Neuronal stem cell (in vitro differentiated cells): Measurements from ENCODE around the gene TXNDC17. TPM values are rescaled to one million over a fixed set of nuclear protein-coding genes. Genes with fewer than 3 reads are reported as not detected.
"Not testable (repeated sequence)": the region's sequence is repeated elsewhere in the genome, so short reads cannot be mapped to it uniquely, and the experiment has no call there.

Experiments used
- DNase-seq: peaks from one replicate; pipeline ENCODE4 v3.0.0-alpha.2; 2013; ENCODE audit warnings: low spot score
- H2AFZ ChIP-seq: one replicate; pipeline ENCODE4 v1.6.1; 2013; ENCODE audit warnings: mild to moderate bottlenecking, low read length, inconsistent platforms
- H2AK5ac ChIP-seq: 2 replicates; pipeline ENCODE4 v1.6.1; 2013; ENCODE audit warnings: low read depth, mild to moderate bottlenecking, inconsistent platforms, low read length, moderate library complexity, mixed read lengths
- H2BK120ac ChIP-seq: 2 replicates; pipeline ENCODE4 v1.6.1; 2013; ENCODE audit warnings: low read depth, mild to moderate bottlenecking, inconsistent platforms, low read length, moderate library complexity, mixed read lengths
- H2BK12ac ChIP-seq: one replicate; pipeline ENCODE4 v1.6.1; 2013; ENCODE audit warnings: low read length, inconsistent platforms
- H2BK15ac ChIP-seq: 2 replicates; pipeline ENCODE4 v1.6.1; 2013; ENCODE audit warnings: mild to moderate bottlenecking, low read length, inconsistent platforms, mixed read lengths
- H2BK5ac ChIP-seq: one replicate; pipeline ENCODE4 v1.6.1; 2013; ENCODE audit warnings: inconsistent platforms, mild to moderate bottlenecking, low read length, moderate library complexity
- H3K14ac ChIP-seq: one replicate; pipeline ENCODE4 v1.6.1; 2013; ENCODE audit warnings: low read length, inconsistent platforms
- H3K18ac ChIP-seq: 2 replicates; pipeline ENCODE4 v1.6.1; 2013; ENCODE audit warnings: low read length, inconsistent platforms
- H3K23ac ChIP-seq: 2 replicates; pipeline ENCODE4 v1.6.1; 2013; ENCODE audit warnings: low read depth, mild to moderate bottlenecking, mixed read lengths, low read length, inconsistent platforms; ENCODE audit not compliant: poor library complexity
- H3K27ac ChIP-seq: replicated peaks from 3 replicates; pipeline ENCODE4 v1.5.1; 2013; ENCODE audit warnings: low read length, inconsistent platforms
- H3K27me3 ChIP-seq, 3 experiments: 2 replicates each; pipeline ENCODE4 v1.6.1; 2013; ENCODE audit warnings: low read length in 3 of 3, mild to moderate bottlenecking in 2 of 3, inconsistent platforms in 1 of 3, low read depth in 1 of 3, mixed read lengths in 1 of 3, moderate library complexity in 1 of 3; ENCODE audit not compliant: control insufficient read depth in 3 of 3, insufficient read depth in 3 of 3
- H3K36me3 ChIP-seq, 2 donors: replicated peaks in 1 of 2; 2 replicates each; pipeline ENCODE4 v1.6.1; 2013; ENCODE audit warnings: low read length in 2 of 2; ENCODE audit not compliant: control insufficient read depth in 2 of 2, insufficient read depth in 2 of 2
- H3K4ac ChIP-seq: 2 replicates; pipeline ENCODE4 v1.6.1; 2013; ENCODE audit warnings: inconsistent platforms, mild to moderate bottlenecking, low read length, moderate library complexity
- H3K4me1 ChIP-seq, 2 donors: 1 replicate in 1 of 2; 2 replicates in 1 of 2; pipeline ENCODE4 v1.6.1; 2013; ENCODE audit warnings: low read length in 2 of 2, low read depth in 1 of 2; ENCODE audit not compliant: control insufficient read depth in 2 of 2, insufficient read depth in 1 of 2
- H3K4me2 ChIP-seq: one replicate; pipeline ENCODE4 v1.6.1; 2013; ENCODE audit warnings: mild to moderate bottlenecking, low read length, inconsistent platforms; ENCODE audit not compliant: insufficient read depth, poor library complexity, severe bottlenecking
- H3K4me3 ChIP-seq, 2 donors: 2 replicates each; pipeline ENCODE4 v1.5.1; 2013; ENCODE audit warnings: low read length in 2 of 2, mild to moderate bottlenecking in 2 of 2, inconsistent platforms in 1 of 2, moderate library complexity in 1 of 2
- H3K79me1 ChIP-seq: one replicate; pipeline ENCODE4 v1.6.1; 2013; ENCODE audit warnings: low read depth, mild to moderate bottlenecking, inconsistent platforms, low read length, moderate library complexity
- H3K9ac ChIP-seq: one replicate; pipeline ENCODE4 v1.6.1; 2013; ENCODE audit warnings: mild to moderate bottlenecking, low read depth, low read length, inconsistent platforms; ENCODE audit not compliant: poor library complexity
- H3K9me3 ChIP-seq, 2 donors: replicated peaks in 1 of 2; 2 replicates each; pipeline versions ENCODE3 to v1.6.1; 2013; ENCODE audit warnings: low read length in 2 of 2, mild to moderate bottlenecking in 2 of 2, inconsistent platforms in 1 of 2, low read depth in 1 of 2, mixed read lengths in 1 of 2, moderate library complexity in 1 of 2; ENCODE audit not compliant: control insufficient read depth in 2 of 2, insufficient read depth in 1 of 2
- H4K8ac ChIP-seq: one replicate; pipeline ENCODE4 v1.6.1; 2013; ENCODE audit warnings: low read depth, mild to moderate bottlenecking, inconsistent platforms, low read length, moderate library complexity
- H4K91ac ChIP-seq: one replicate; pipeline ENCODE4 v1.6.1; 2013; ENCODE audit warnings: low read length, low read depth, mild to moderate bottlenecking, inconsistent platforms; ENCODE audit not compliant: poor library complexity
- WGBS, 2 donors: extraction: QIAGEN DNeasy Blood & Tissue Kit; methylation state at CpG; one replicate each; pipeline ENCODE4 v1.1.7; 2013; ENCODE audit warnings: missing lambda C conversion rate in 2 of 2, mixed read lengths in 1 of 2; ENCODE audit not compliant: insufficient read length in 2 of 2, insufficient replicate concordance in 1 of 2; ENCODE audit errors: extremely low coverage in 2 of 2; 5-methylcytosine and 5-hydroxymethylcytosine counted together
- small RNA-seq: library from polyadenylated mRNA; stranded (forward); fragments of <200 nt; extraction: miRNeasy Mini kit (QIAGEN cat#:217004); gene quantifications from one replicate; pipeline ENCODE3, GENCODE V24; 2013; ENCODE audit not compliant: insufficient read depth

The TXNDC17 gene

DNA sequence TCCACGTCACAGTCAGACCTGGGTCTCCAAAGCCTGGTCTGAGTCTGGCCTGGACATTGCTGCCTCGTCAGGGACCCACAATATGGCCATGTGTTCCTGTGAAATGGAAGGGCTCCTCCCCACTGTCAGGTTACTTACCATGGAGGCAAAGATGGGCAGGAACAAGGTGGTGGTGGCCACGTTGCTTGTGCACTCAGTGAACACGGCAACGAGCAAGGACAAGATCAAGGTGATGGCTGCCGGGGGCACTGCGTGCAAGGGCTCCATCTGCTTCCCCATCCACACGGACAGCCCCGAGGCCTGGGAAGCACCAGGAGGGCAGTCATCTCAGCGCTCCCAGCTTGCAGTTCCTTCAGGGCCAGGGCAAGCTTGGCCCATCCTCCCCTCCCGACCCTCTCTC lies 49.8 kb downstream of the TXNDC17 start:
- no peak overlapping the region for H4K8ac ChIP-seq
- peaks cover 0 to 26% (median 0%) of the 10 kb centered on the region in 3 experiments for H3K27me3 ChIP-seq
- no peak overlapping the region for H2AK5ac ChIP-seq
- no peaks in the 10 kb centered on the region for H3K79me1 ChIP-seq
- H2AFZ ChIP-seq = no peak overlapping the region
- no peak for DNase-seq
- no peak overlapping the region for H3K27ac ChIP-seq
- H3K36me3 ChIP-seq = no peaks in the 10 kb centered on the region
- WGBS, 2 donors = no CpG with 5 or more reads among the region's 11 CpGs
- no peaks in the 10 kb centered on the region for H3K9me3 ChIP-seq
- H2BK120ac ChIP-seq = no peak overlapping the region
- H2BK12ac ChIP-seq = no peak overlapping the region
- peak overlapping the region; percentile 3 for H3K9ac ChIP-seq
- no peaks in the 10 kb centered on the region for H3K4me1 ChIP-seq
- peak overlapping the region; percentile 17 for H3K18ac ChIP-seq
- H2BK5ac ChIP-seq = no peak overlapping the region
- H2BK15ac ChIP-seq = no peak overlapping the region
- no peak overlapping the region for H4K91ac ChIP-seq
- no peak overlapping the region for H3K4me2 ChIP-seq
- H3K4me3 ChIP-seq = no peak overlapping the region
- H3K14ac ChIP-seq = no peak overlapping the region
- H3K23ac ChIP-seq = peak overlapping the region; percentile 74
- H3K4ac ChIP-seq = peak overlapping the region; percentile 44

DNA sequence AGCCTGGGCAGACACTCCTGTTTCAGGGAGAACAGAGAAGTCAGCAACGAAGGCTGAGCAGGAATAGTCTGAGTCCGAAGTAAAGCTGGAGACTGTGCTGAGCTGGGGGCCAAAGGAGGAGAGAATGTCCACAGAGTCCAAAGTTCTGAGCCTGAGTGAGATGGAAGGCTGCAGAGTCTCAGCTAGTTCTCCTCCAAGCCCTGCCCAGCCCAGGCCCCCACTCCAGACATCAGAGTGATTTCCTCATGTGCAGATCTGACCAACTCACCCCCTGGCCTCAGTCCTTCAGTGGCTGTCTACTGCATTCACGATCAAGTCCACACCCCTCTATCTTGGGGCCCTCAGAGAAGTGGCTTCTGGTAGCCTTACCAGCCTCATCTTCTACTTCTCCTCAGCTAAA lies 50.7 kb downstream of the TXNDC17 start:
- Histone ChIP-seq H3K18ac (no peak overlapping the region), H3K9me3 (no peaks in the 10 kb centered on the region)
- no peak for DNase-seq

GRCh38 chr17:6691958-6692357 lies 51.1 kb downstream of the TXNDC17 start:
- not testable (repeated sequence) for H3K14ac ChIP-seq, H2AFZ ChIP-seq, H2AK5ac ChIP-seq, H3K36me3 ChIP-seq, H2BK5ac ChIP-seq, H3K27ac ChIP-seq, H4K91ac ChIP-seq, H3K9me3 ChIP-seq, H4K8ac ChIP-seq, H3K4me2 ChIP-seq, H3K4ac ChIP-seq, H3K79me1 ChIP-seq, H3K4me3 ChIP-seq, H2BK12ac ChIP-seq, DNase-seq, H3K9ac ChIP-seq, H2BK15ac ChIP-seq, H2BK120ac ChIP-seq, H3K4me1 ChIP-seq, H3K18ac ChIP-seq, H3K23ac ChIP-seq
- WGBS, 2 donors = no CpG with 5 or more reads among the region's 6 CpGs
- peaks cover 0 to 19% (median 0%) of the 10 kb centered on the region in 3 experiments for H3K27me3 ChIP-seq

More for the DNA sequence above, 50.7 kb downstream of the TXNDC17 start:
- H3K4me1 ChIP-seq = no peaks in the 10 kb centered on the region
- H2AFZ ChIP-seq = no peak overlapping the region
- H2BK120ac ChIP-seq = no peak overlapping the region
- no peak overlapping the region for H2BK12ac ChIP-seq
- no peaks in the 10 kb centered on the region for H3K79me1 ChIP-seq
- no peak overlapping the region for H3K14ac ChIP-seq
- H3K23ac ChIP-seq = no peak overlapping the region
- peaks cover 0 to 23% (median 0%) of the 10 kb centered on the region in 3 experiments for H3K27me3 ChIP-seq
- no peak overlapping the region for H2AK5ac ChIP-seq
- no peak overlapping the region for H3K27ac ChIP-seq
- no peaks in the 10 kb centered on the region for H3K36me3 ChIP-seq
- H3K9ac ChIP-seq = no peak overlapping the region
- WGBS, 2 donors = no CpG with 5 or more reads among the region's 3 CpGs
- no peak overlapping the region for H2BK5ac ChIP-seq
- no peak overlapping the region for H3K4me3 ChIP-seq
- no peak overlapping the region for H4K91ac ChIP-seq
- no peak overlapping the region for H3K4ac ChIP-seq
- H2BK15ac ChIP-seq = no peak overlapping the region
- H3K4me2 ChIP-seq = no peak overlapping the region
- no peak overlapping the region for H4K8ac ChIP-seq

Small RNAs within 50 kb of the gene (small RNA-seq; reads per million reads assigned to genes)
- gene MIR4520-1 (1.2 reads per million), gene RNA5SP435 (not detected)
